ENCODE measurements around the gene OR2F2.

Gene OR2F2

GRCh38 chr7:143934526-143935325 is at the start of gene OR2F2:
TSS of gene OR2F2 (plus strand) at chr7:143935233. CDS start at chr7:143935233, 0 bp downstream.
- Histone ChIP-seq H3K27me3 (ENCODE audit: low read depth, low read length) (no peaks in the 10 kb centered on the region), H3K27ac (ENCODE audit: low read length) (no peak within 1 kb of the TSS), H3K4me1 (ENCODE audit: control insufficient read depth in 1 of 2, insufficient read depth in 2 of 2, low read length in 2 of 2) (no peaks in the 10 kb centered on the region), H3K9me3 (ENCODE audit: control insufficient read depth in 1 of 2, low read length in 2 of 2) (no peaks in the 10 kb centered on the region), H3K36me3 (ENCODE audit: control insufficient read depth in 1 of 2, insufficient read depth in 2 of 2, low read length in 2 of 2) (no peaks in the 10 kb centered on the region), H3K4me3 (ENCODE audit: low read depth in 1 of 2, low read length in 2 of 2) (no peak within 1 kb of the TSS)

- no peak overlapping the region for H3K4me3 ChIP-seq (ENCODE audit: low read depth in 1 of 2, low read length in 2 of 2)
- H3K27ac ChIP-seq (ENCODE audit: low read length), result no peak overlapping the region
- peaks cover 0 to 19% of the 10 kb centered on the region in 2 donors for H3K4me1 ChIP-seq (ENCODE audit: control insufficient read depth in 1 of 2, insufficient read depth in 2 of 2, low read length in 2 of 2)
- H3K36me3 ChIP-seq (ENCODE audit: control insufficient read depth in 1 of 2, insufficient read depth in 2 of 2, low read length in 2 of 2), result no peaks in the 10 kb centered on the region
- H3K9me3 ChIP-seq (ENCODE audit: control insufficient read depth in 1 of 2, low read length in 2 of 2), result no peaks in the 10 kb centered on the region
- no peaks in the 10 kb centered on the region for H3K27me3 ChIP-seq (ENCODE audit: low read depth, low read length)
Measured at GRCh38 chr7:143885951-143886350, 49.1 kb upstream of the OR2F2 start.

DNA sequence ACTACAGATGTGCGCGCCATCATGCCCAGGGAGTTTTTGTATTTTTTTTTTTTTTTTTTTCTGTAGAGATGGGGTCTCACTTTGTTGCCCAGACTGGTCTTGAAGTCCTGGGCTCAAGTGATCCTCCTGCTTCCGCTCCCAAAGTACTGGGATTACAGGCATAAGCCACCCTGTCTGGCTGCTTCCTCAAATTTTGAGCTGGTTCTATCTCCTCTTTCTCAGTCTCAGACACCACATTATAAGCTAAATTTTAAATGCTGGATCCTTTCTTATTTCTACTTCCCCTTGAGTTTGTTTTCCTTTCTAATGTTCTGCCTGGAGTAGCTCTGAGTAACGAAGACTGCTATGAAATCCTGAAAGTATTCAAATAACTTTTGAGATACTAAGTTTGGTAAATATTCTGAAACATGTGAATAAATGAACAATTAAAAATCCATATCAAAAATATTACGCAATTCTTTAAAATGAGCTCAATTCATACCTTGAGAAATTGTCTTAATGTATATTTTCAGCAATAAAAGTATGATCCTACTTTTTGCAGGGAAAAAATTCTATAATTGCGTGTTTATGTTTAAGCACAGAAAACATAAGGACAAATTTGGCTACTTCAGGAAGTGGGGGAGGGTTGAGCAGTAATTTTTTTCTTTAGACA is 48.1 kb upstream of the OR2F2 start:
- Histone ChIP-seq H3K4me3 (ENCODE audit: low read depth in 1 of 2, low read length in 2 of 2) (no peak overlapping the region), H3K27me3 (ENCODE audit: low read depth, low read length) (no peaks in the 10 kb centered on the region), H3K9me3 (ENCODE audit: control insufficient read depth in 1 of 2, low read length in 2 of 2) (peaks cover 0 to 4% of the 10 kb centered on the region in 2 donors), H3K27ac (ENCODE audit: low read length) (no peak overlapping the region), H3K4me1 (ENCODE audit: control insufficient read depth in 1 of 2, insufficient read depth in 2 of 2, low read length in 2 of 2) (peaks cover 0 to 11% of the 10 kb centered on the region in 2 donors), H3K36me3 (ENCODE audit: control insufficient read depth in 1 of 2, insufficient read depth in 2 of 2, low read length in 2 of 2) (no peaks in the 10 kb centered on the region)

GRCh38 chr7:143889068-143889467 is 46.0 kb upstream of the OR2F2 start:
- Histone ChIP-seq H3K4me1 (ENCODE audit: control insufficient read depth in 1 of 2, insufficient read depth in 2 of 2, low read length in 2 of 2) (peaks cover 0 to 10% of the 10 kb centered on the region in 2 donors), H3K4me3 (ENCODE audit: low read depth in 1 of 2, low read length in 2 of 2) (no peak overlapping the region), H3K27me3 (ENCODE audit: low read depth, low read length) (no peaks in the 10 kb centered on the region), H3K9me3 (ENCODE audit: control insufficient read depth in 1 of 2, low read length in 2 of 2) (peaks cover 0 to 6% of the 10 kb centered on the region in 2 donors), H3K36me3 (ENCODE audit: control insufficient read depth in 1 of 2, insufficient read depth in 2 of 2, low read length in 2 of 2) (no peaks in the 10 kb centered on the region), H3K27ac (ENCODE audit: low read length) (no peak overlapping the region)

DNA sequence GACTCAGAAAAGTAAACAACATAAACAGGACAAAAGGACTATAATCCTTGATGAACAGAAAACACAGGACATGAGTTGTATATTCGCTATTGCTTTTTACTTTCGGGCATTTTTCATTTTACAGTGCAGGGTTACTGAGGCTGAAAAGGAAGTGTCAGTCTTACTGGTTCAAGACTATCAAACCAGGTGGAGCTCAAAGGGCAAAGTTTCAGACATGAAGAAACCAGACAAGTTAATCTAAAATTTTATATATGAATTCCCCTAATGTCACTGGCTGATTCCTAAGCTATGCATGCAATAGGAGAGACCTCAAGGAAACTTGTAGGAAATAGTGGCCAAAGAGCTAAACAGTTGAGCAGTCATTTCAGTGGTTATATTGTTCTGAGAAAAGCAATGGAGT is 44.5 kb upstream of the OR2F2 start:
- no peaks in the 10 kb centered on the region for H3K27me3 ChIP-seq (ENCODE audit: low read depth, low read length)
- H3K4me3 ChIP-seq (ENCODE audit: low read depth in 1 of 2, low read length in 2 of 2), result no peak overlapping the region
- H3K27ac ChIP-seq (ENCODE audit: low read length), result no peak overlapping the region
- no peaks in the 10 kb centered on the region for H3K4me1 ChIP-seq (ENCODE audit: control insufficient read depth in 1 of 2, insufficient read depth in 2 of 2, low read length in 2 of 2)
- no peaks in the 10 kb centered on the region for H3K36me3 ChIP-seq (ENCODE audit: control insufficient read depth in 1 of 2, insufficient read depth in 2 of 2, low read length in 2 of 2)
- H3K9me3 ChIP-seq (ENCODE audit: control insufficient read depth in 1 of 2, low read length in 2 of 2), result peaks cover 0 to 6% of the 10 kb centered on the region in 2 donors

DNA sequence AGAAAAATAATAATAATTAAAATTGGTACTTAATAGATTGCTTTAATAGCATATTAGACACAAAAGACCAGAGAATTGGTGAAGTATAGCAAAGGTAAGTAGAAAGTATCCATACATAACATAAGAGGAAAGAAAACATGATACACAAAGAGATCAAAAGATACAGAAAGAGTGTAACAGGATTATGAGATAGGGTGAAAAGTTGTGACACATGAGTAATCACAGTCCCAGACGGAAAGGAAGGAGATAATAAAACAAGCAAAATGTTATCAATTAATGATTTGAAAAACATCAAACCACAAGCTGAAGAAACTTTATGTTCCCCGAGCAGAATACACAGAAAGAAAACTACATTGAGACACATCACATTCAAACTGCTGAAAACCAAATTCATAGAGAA is 43.6 kb upstream of the OR2F2 start:
- Histone ChIP-seq H3K4me1 (ENCODE audit: control insufficient read depth in 1 of 2, insufficient read depth in 2 of 2, low read length in 2 of 2) (no peaks in the 10 kb centered on the region), H3K4me3 (ENCODE audit: low read depth in 1 of 2, low read length in 2 of 2) (no peak overlapping the region), H3K36me3 (ENCODE audit: control insufficient read depth in 1 of 2, insufficient read depth in 2 of 2, low read length in 2 of 2) (no peaks in the 10 kb centered on the region), H3K27ac (ENCODE audit: low read length) (no peak overlapping the region), H3K27me3 (ENCODE audit: low read depth, low read length) (no peaks in the 10 kb centered on the region), H3K9me3 (ENCODE audit: control insufficient read depth in 1 of 2, low read length in 2 of 2) (peaks cover 0 to 6% of the 10 kb centered on the region in 2 donors)

DNA sequence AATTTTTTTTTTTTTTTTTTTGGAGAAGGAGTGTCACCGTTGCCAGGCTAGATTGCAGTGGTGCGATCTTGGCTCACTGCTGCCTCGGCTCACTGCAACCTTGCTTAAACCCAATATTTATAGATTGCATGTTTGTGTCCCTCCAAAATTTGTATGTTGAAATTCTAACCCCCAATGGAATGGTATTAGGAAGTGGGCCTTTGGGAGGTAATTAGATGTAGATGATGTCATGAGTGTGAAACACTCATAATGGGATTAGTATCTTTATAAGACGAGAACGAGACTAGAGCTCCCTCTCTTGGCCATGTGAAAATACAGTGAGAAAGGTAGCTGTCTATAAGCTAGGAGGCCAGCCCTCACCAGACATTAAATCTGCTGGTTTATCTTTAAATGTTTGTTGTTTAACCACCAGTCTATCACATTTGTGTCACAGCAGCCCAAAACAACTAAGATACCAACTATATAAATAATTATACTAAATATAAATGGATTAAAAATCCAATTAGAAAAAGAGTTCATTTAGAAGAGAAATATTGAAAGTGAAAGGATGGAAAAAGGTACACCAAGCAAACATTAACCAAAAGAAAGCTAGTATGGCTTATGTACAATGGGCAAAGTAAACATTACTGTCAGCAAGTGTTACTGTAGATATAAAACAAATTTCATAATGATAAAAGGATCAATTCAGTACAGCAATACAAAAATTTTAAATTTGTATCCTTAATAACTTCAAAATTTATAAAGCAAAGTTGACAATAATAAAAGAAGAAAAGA is 42.3 kb upstream of the OR2F2 start:
- no peaks in the 10 kb centered on the region for H3K4me1 ChIP-seq (ENCODE audit: control insufficient read depth in 1 of 2, insufficient read depth in 2 of 2, low read length in 2 of 2)
- H3K4me3 ChIP-seq (ENCODE audit: low read depth in 1 of 2, low read length in 2 of 2), result no peak overlapping the region
- H3K9me3 ChIP-seq (ENCODE audit: control insufficient read depth in 1 of 2, low read length in 2 of 2), result peaks cover 0 to 6% of the 10 kb centered on the region in 2 donors

DNA sequence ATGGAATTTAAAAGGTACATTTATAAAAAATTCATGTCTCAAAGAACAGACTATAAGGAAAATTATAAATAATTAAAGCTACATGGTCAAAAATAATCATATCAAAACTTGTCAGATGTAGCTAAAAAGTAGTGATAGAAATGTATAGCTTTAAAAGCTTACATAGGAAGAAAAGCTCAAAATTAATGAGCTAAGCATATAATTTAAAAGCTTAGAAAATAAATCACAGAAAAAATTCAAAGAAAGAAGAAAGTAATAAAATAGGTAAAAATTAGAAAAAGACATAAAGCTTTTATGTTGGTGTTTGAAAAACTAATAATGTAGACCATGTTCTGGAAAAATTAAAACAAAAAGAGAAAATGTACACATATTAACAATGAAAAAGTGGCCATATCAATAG is 38.4 kb upstream of the OR2F2 start:
- peaks cover 10 to 12% of the 10 kb centered on the region in 2 donors for H3K4me1 ChIP-seq (ENCODE audit: control insufficient read depth in 1 of 2, insufficient read depth in 2 of 2, low read length in 2 of 2)
- H3K4me3 ChIP-seq (ENCODE audit: low read depth in 1 of 2, low read length in 2 of 2), result no peak overlapping the region
- no peak overlapping the region for H3K27ac ChIP-seq (ENCODE audit: low read length)
- no peaks in the 10 kb centered on the region for H3K27me3 ChIP-seq (ENCODE audit: low read depth, low read length)
- H3K36me3 ChIP-seq (ENCODE audit: control insufficient read depth in 1 of 2, insufficient read depth in 2 of 2, low read length in 2 of 2), result no peaks in the 10 kb centered on the region
- H3K9me3 ChIP-seq (ENCODE audit: control insufficient read depth in 1 of 2, low read length in 2 of 2), result peaks cover 0 to 3% of the 10 kb centered on the region in 2 donors

More for the DNA sequence above, 42.3 kb upstream of the OR2F2 start:
- no peaks in the 10 kb centered on the region for H3K36me3 ChIP-seq (ENCODE audit: control insufficient read depth in 1 of 2, insufficient read depth in 2 of 2, low read length in 2 of 2)
- H3K27me3 ChIP-seq (ENCODE audit: low read depth, low read length), result no peaks in the 10 kb centered on the region
- no peak overlapping the region for H3K27ac ChIP-seq (ENCODE audit: low read length)

DNA sequence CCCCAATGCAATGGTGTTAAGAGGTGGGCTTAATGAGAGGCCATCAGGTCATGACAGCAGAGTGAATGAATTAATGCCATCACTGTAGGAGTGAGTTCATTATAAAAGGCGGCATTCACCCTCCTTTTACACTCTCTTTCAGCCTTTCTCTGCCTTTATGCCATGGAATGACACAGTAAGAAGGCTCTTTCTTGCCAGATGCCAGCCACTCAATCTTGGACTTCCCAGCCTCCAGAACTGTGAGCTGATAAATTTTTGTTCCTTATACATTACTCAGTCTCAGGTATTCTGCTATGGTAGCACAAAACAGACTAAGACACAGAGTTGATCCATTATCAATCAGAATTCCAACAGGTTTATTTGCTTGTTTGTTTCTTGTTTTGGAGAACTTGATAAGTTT is 36.2 kb upstream of the OR2F2 start:
- no peaks in the 10 kb centered on the region for H3K9me3 ChIP-seq (ENCODE audit: control insufficient read depth in 1 of 2, low read length in 2 of 2)
- H3K4me1 ChIP-seq (ENCODE audit: control insufficient read depth in 1 of 2, insufficient read depth in 2 of 2, low read length in 2 of 2), result peaks cover 10 to 12% of the 10 kb centered on the region in 2 donors
- no peak overlapping the region for H3K27ac ChIP-seq (ENCODE audit: low read length)
- H3K4me3 ChIP-seq (ENCODE audit: low read depth in 1 of 2, low read length in 2 of 2), result no peak overlapping the region
- H3K27me3 ChIP-seq (ENCODE audit: low read depth, low read length), result no peaks in the 10 kb centered on the region
- no peaks in the 10 kb centered on the region for H3K36me3 ChIP-seq (ENCODE audit: control insufficient read depth in 1 of 2, insufficient read depth in 2 of 2, low read length in 2 of 2)

GRCh38 chr7:143900230-143900766 is 34.7 kb upstream of the OR2F2 start:
- no peaks in the 10 kb centered on the region for H3K27me3 ChIP-seq (ENCODE audit: low read depth, low read length)
- no peaks in the 10 kb centered on the region for H3K9me3 ChIP-seq (ENCODE audit: control insufficient read depth in 1 of 2, low read length in 2 of 2)
- peak overlapping the region; percentile 85 to 95 for H3K4me3 ChIP-seq (ENCODE audit: low read depth in 1 of 2, low read length in 2 of 2)
- peak overlapping the region; percentile 96 for H3K27ac ChIP-seq (ENCODE audit: low read length)
- peaks cover 10 to 12% of the 10 kb centered on the region in 2 donors for H3K4me1 ChIP-seq (ENCODE audit: control insufficient read depth in 1 of 2, insufficient read depth in 2 of 2, low read length in 2 of 2)
- no peaks in the 10 kb centered on the region for H3K36me3 ChIP-seq (ENCODE audit: control insufficient read depth in 1 of 2, insufficient read depth in 2 of 2, low read length in 2 of 2)

DNA sequence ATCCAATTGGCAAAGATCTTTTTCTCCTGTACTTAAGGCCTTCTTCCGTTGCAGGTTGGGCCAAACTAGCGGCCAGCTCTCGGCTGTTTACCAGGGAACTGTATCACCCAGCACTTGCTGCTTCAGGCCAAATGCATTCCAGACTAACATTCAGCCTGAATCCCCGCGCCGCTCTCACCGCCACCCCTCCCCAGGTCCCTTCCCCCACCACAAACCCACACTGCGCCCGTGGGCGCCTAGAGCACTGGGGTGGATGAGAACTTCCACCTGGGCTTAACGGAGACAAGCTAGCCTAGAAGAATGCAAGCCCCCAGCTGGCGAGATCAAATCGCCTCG is 33.7 kb upstream of the OR2F2 start:
- Histone ChIP-seq H3K36me3 (ENCODE audit: control insufficient read depth in 1 of 2, insufficient read depth in 2 of 2, low read length in 2 of 2) (no peaks in the 10 kb centered on the region), H3K4me1 (ENCODE audit: control insufficient read depth in 1 of 2, insufficient read depth in 2 of 2, low read length in 2 of 2) (peaks cover 10 to 20% of the 10 kb centered on the region in 2 donors), H3K4me3 (ENCODE audit: low read depth in 1 of 2, low read length in 2 of 2) (peak overlapping the region; percentile 85 to 95), H3K27ac (ENCODE audit: low read length) (peak overlapping the region; percentile 96), H3K9me3 (ENCODE audit: control insufficient read depth in 1 of 2, low read length in 2 of 2) (no peaks in the 10 kb centered on the region), H3K27me3 (ENCODE audit: low read depth, low read length) (no peaks in the 10 kb centered on the region)

Measured in muscle layer of duodenum (tissue), 2 donors.